GM21786 (cell line): ENCODE measurements around the gene PYGB.
"Not testable (repeated sequence)": the region's sequence is repeated elsewhere in the genome, so short reads cannot be mapped to it uniquely, and the experiment has no call there.

ENCODE experiments used
- ATAC-seq: cut with Tn5 transposase; IDR thresholded peaks from one replicate; pipeline ENCODE4 v1.9.1; 2021; ENCODE audit not compliant: unreplicated experiment

PYGB gene

GRCh38 chr20:25310268-25310920 is 62.5 kb downstream of the PYGB start:
- peak; percentile 94 for ATAC-seq

GRCh38 chr20:25310921-25311728 is 63.2 kb downstream of the PYGB start:
- ATAC-seq = no peak

DNA sequence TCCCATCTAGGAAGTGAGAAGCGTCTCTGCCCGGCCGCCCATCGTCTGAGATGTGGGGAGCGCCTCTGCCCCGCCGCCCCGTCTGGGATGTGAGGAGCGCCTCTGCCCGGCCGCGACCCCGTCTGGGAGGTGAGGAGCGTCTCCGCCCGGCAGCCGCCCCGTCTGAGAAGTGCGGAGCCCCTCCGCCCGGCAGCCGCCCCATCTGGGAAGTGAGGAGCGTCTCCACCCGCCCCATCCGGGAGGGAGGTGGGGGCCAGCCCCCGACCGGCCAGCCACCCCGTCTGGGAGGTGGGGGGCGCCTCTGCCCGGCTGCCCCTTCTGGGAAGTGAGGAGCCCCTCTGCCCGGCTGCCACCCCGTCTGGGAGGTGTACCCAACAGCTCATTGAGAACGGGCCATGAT is 64.8 kb downstream of the PYGB start:
- ATAC-seq = not testable (repeated sequence)

- no peak for ATAC-seq
Measured at GRCh38 chr20:25313593-25313992, 65.7 kb downstream of the PYGB start.

DNA sequence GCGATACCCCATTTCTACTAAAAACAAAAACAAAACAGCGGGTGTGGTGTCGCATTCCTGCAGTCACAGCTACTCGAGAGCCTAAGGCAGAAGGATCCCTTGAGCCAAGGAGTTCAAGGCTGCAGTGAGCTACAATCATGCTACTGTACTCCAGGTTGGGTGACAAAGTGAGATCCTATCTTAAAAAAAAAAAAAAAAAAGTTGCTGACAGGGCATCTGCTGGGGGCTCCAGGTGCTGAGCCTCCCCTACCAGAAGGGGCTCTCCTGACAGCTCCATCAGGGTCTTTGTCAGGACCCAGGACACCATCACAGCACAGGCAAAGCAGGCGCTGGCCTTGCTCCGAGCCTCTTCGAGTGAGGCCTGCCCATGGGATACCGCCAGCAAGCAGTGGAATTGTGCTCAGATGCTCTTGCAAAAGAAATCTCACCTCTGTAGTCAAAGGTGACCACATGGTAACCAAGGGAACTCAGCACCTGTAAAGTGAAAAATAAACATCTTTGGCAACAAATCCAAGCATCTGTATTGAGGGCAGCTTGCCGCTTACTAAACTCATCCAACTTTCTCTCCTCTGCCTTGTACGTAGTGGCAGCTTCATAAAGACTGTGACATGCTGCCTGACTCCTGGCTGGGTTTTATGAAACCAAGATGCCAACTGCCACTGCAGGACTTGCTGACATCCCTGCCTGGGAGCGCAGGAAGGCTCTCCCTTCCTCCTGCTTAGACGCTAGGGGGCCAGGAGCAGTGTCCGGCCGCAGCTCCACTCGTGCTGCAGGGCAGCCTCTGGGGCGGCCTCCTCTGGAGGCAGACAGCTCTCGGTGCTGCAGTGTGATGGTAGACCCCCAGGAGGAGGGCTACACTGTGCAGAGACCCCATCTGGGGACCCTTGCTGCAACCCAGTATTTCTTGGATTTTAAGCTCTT is 66.9 kb downstream of the PYGB start:
- no peak for ATAC-seq

GRCh38 chr20:25315418-25316210 is 67.7 kb downstream of the PYGB start:
- ATAC-seq = no peak

- ATAC-seq = no peak
Measured at GRCh38 chr20:25316506-25317190, 68.8 kb downstream of the PYGB start.

- no peak for ATAC-seq
Measured at GRCh38 chr20:25317351-25318075, 69.6 kb downstream of the PYGB start.

- ATAC-seq = peak; percentile 94
Measured at GRCh38 chr20:25318471-25319240, 70.8 kb downstream of the PYGB start.

- ATAC-seq = no peak
Measured at GRCh38 chr20:25319241-25320034, 71.6 kb downstream of the PYGB start.

- no peak for ATAC-seq
Measured at GRCh38 chr20:25320035-25320800, 72.3 kb downstream of the PYGB start.

- ATAC-seq = no peak
Measured at GRCh38 chr20:25321262-25321831, 73.5 kb downstream of the PYGB start.

GRCh38 chr20:25321991-25322390 is 74.1 kb downstream of the PYGB start:
- no peak for ATAC-seq

GRCh38 chr20:25323496-25324246 is 75.8 kb downstream of the PYGB start:
- no peak for ATAC-seq

DNA sequence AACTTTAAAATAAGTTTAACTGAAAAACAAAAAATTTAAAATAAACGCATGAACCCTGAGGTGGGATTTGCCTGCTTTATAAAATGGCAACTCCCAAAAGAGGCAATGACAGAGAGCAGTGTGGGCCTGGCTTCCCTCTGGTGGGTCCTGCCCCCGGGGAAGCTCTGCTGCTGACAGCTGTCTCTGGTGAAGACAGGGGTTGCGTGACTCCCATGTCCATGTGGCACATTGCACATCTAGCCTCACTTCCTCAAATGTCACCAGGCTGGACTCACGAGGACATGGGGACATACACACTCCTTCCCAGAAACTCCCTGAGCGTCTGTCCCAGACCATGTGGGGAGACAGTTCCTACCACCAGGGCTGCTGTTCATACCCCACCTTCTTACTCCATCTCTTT is 76.5 kb downstream of the PYGB start:
- no peak for ATAC-seq

DNA sequence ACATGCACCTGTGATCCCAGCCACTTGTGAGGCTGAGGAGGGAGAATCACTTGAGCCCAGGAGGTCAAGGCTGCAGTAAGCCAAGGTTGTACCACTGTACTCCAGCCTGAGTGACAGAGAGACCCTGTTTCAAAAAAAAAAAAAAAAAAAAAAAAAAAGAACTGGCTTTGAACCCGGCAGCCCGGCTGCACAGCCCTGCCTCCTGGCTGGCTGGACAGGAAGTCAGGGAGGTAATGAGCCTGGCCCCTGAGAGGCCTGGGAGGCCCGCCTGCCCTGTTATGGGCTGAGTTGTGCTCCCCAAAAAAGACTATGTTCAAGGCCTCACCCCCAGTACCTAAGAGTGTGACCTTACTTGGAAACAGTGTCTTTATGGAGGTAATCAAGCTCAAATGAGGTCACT is 77.2 kb downstream of the PYGB start:
- no peak for ATAC-seq
